D341Med (cell line): Measurements from ENCODE around the gene HDAC11.
"Not testable (repeated sequence)": the region's sequence is repeated elsewhere in the genome, so short reads cannot be mapped to it uniquely, and the experiment has no call there.

Source experiments
- DNase-seq: peaks from one replicate; pipeline ENCODE4 v3.0.0; 2012; ENCODE audit warnings: low spot score

HDAC11 gene

GRCh38 chr3:13507570-13508339 is 27.6 kb downstream of the HDAC11 start:
- DNase-seq: no peak

GRCh38 chr3:13508496-13508895 is 28.4 kb downstream of the HDAC11 start:
- DNase-seq: no peak

- DNase-seq: no peak
Measured at GRCh38 chr3:13509059-13509815, 29.1 kb downstream of the HDAC11 start.

GRCh38 chr3:13509816-13510192 is 29.7 kb downstream of the HDAC11 start:
- no peak for DNase-seq

GRCh38 chr3:13512451-13512850 is 32.3 kb downstream of the HDAC11 start:
- no peak for DNase-seq

GRCh38 chr3:13513051-13513912 is 33.2 kb downstream of the HDAC11 start:
- DNase-seq: no peak

GRCh38 chr3:13513913-13514517 is 33.9 kb downstream of the HDAC11 start:
- DNase-seq: no peak

- no peak for DNase-seq
Measured at GRCh38 chr3:13514639-13515435, 34.7 kb downstream of the HDAC11 start.

- DNase-seq: no peak
Measured at GRCh38 chr3:13515786-13516759, 36.0 kb downstream of the HDAC11 start.

GRCh38 chr3:13516760-13517135 is 36.6 kb downstream of the HDAC11 start:
- no peak for DNase-seq

GRCh38 chr3:13517253-13517977 is 37.3 kb downstream of the HDAC11 start:
- no peak for DNase-seq

GRCh38 chr3:13518516-13518953 is 38.4 kb downstream of the HDAC11 start:
- DNase-seq: no peak

GRCh38 chr3:13519006-13519791 is 39.1 kb downstream of the HDAC11 start:
- DNase-seq: no peak

- no peak for DNase-seq
Measured at GRCh38 chr3:13520326-13520880, 40.3 kb downstream of the HDAC11 start.

GRCh38 chr3:13521309-13521708 is 41.2 kb downstream of the HDAC11 start:
- no peak for DNase-seq

- DNase-seq: not testable (repeated sequence)
Measured at GRCh38 chr3:13521749-13522148, 41.6 kb downstream of the HDAC11 start.

GRCh38 chr3:13522236-13522635 is 42.1 kb downstream of the HDAC11 start:
- no peak for DNase-seq

- no peak for DNase-seq
Measured at GRCh38 chr3:13524979-13525669, 45.0 kb downstream of the HDAC11 start.
